DND-41 (cell line): Measurements from ENCODE around the gene RNF217.

ENCODE experiments used
- CTCF ChIP-seq: IDR thresholded peaks from 2 replicates; pipeline ENCODE4 v1.5.1; 2012; ENCODE audit warnings: borderline replicate concordance, low read length, moderate library complexity, mild to moderate bottlenecking; ENCODE audit not compliant: poor library complexity, severe bottlenecking; ENCODE audit errors: extremely low read depth
- EZH2 ChIP-seq: IDR thresholded peaks from 3 replicates; pipeline ENCODE4 v1.6.1; 2012; ENCODE audit warnings: borderline replicate concordance, low read depth, mild to moderate bottlenecking, moderate library complexity, low read length, inconsistent platforms; ENCODE audit not compliant: severe bottlenecking

DNA sequence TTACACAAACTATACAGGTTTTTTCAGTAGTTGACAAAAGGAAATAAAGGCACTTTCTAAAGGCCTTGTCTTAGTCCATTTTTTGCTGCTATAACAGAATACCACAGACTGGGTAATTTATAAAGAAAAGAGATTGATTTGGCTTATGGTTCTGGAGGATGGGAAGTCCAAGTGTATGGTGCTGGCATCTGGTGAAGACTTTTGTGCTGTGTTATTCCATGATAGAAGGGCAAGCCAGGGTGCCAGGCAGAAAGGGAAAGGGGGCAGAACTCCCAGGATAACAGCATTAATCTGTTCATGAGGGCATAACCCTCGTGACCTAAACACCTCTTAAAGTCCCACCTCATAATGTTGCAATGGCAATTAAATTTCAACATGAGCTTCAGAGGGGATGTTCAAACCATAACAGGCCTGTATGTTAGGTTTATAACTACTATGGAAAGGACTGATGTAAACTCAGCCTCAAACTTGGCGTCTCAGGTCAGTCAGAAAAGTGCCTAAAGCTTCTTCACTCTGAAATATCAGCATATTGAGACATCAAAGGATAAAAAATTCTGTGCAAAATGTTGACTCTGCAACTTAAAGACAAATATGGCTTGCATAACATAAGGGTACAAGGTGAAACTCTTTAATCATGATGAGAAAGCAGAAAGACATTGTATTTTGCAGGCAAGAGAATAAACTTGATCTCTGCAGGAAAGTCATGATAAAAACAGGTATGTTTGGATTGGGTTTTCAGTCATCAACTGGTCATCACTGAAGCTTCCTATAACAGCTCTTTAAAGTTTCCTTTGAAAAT lies 42.8 kb downstream of the RNF217 start:
- TF ChIP-seq CTCF (no peak), EZH2 (no peak)
